Hippocampal formation (tissue), 2 donors: ENCODE measurements around the gene SYNGR2.
"Not testable (repeated sequence)": the region's sequence is repeated elsewhere in the genome, so short reads cannot be mapped to it uniquely, and the experiment has no call there.

ENCODE experiments used
- DNase-seq, 2 donors: peaks; one replicate each; lab custom pipeline; 2025; lab: John Stamatoyannopoulos, UW

SYNGR2 gene

GRCh38 chr17:78171591-78172248 lies 3.3 kb downstream of the SYNGR2 start:
- not testable (repeated sequence) for DNase-seq

DNA sequence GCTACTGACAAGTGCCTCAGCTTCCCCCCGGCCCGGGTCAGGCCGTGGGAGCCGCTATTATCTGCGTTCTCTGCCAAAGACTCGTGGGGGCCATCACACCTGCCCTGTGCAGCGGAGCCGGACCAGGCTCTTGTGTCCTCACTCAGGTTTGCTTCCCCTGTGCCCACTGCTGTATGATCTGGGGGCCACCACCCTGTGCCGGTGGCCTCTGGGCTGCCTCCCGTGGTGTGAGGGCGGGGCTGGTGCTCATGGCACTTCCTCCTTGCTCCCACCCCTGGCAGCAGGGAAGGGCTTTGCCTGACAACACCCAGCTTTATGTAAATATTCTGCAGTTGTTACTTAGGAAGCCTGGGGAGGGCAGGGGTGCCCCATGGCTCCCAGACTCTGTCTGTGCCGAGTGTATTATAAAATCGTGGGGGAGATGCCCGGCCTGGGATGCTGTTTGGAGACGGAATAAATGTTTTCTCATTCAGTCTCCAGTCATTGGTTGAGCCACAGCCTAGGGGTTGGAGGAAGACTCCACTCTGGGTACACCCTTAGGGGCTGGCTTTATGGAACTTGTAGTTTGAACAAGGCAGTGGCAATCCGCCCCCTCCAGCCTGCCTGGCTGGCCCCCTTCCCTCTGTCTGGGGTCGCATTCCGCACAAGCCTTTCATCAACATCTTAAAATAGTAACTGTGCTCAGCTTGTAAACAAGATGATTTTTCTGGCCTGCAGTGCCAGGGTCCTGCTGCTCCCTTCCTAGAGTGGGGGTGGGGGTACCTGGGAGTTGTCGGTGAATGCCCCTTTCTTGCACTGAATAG lies 4.1 kb downstream of the SYNGR2 start:
- no peak for DNase-seq

DNA sequence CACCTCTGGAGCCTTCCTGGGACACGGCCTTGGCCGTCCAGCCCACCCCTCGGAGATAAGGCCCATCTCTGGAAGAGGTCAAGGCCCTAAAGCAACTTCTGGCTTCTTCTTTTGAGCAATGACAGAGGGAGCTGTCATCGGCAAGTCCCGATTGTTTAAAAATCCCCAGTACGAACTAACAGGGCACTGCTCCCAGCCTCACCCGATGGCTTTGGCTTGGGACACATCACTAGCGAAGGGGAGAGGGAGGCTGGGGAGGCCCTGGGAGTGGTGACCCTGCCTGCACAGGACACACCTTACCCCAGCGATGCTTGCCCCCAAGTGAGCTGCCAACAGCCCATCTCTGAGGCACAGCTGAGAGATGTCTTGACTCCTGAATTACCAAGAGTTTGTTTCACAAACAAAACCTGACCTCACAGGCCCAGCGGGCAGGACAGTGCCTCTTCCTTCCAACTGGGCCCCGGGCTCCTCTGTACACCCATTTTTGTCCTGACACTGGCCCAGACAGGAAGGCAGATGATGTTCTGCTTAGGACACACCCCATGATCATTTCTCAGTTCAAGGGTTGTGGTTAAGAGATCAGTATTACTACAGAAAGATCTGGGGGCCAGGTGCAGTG lies 4.8 kb downstream of the SYNGR2 start:
- DNase-seq, result no peak

DNA sequence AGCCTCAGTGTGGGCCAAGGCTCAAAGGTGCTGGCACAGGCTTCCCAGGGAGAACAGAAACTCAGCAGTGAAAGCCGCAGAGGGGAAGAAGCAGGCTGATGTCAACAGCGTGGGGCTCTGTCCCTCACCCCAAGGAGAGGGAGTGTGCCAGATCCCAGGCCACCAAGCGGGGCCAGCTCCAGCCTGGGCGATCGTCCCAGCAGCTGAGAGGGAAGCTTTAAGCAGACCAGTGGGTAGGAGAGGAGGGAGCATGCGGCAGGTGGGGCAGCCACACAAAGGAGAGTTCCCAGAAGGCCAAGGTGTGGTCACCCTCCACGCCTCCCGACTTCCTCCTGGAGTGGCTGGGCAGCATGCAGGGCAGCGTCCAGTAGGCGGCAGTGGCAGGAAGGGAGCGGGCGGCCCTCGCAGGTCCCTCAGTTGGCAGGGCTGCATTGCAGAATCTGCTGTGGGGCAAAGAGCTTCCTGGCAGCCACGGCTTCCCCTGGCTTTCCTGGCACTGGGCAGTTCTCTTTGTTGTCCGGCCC lies 6.0 kb downstream of the SYNGR2 start:
- DNase-seq, result peak; percentile 88 to 90

DNA sequence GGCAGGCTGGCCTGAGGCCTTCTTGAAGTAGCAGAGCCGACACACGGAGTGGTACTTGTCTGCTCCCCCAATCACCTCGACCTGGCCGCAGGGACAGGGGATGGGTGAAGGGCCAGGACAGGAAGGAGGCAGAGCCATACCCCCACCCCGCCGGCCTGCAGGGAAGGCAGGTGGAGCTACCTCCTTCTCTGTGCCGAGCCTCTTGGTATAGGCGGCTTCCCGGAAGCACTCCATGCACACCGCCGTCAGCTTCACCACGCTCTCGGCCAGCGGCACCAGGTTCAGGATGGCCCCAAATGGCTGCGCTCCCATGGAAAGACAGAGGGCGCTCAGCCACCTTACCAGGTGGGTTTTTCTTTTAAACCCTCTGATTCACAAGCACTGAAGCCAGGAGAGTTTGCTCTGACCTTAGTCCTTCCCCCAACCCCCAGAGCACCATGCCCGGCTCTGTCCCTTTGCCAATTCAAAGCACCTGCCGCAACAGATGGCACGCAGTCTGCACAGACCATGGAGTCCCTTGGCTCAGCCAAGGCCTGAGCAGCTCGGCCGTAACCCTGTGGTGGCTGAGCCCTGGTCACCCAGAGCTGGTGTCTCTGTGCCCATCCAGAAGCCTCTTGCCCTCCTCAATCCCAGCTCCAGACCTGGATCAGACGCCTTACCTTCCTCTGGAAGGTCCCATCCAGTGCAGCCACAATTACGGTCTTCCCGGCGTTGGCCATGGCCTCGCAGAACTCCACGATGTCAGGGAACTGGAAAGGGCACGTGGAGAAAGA lies 6.7 kb downstream of the SYNGR2 start:
- DNase-seq, result no peak

GRCh38 chr17:78175643-78175981 lies 7.2 kb downstream of the SYNGR2 start:
- no peak for DNase-seq

GRCh38 chr17:78176548-78177025 lies 8.2 kb downstream of the SYNGR2 start:
- peak; percentile 26 to 62 for DNase-seq

DNA sequence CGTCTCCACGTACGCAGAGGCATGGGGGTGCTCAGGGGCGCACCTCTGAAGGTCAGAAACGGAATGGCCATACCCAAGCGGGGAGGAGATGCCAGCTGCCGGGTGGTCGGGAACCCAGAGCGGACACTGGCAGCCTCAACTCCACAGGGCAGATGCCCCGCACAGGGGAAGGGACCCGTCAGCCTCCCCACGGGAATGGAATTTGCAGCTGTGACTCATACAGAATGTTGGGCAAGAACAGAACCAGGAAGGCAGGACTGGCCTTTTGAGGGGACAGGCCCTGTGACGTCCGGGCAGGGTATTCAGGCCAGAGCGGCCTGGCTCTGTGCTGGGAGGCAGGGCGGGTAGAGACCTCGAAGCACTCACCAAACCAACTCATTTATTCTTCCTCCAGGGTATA lies 11.0 kb downstream of the SYNGR2 start:
- no peak for DNase-seq

DNA sequence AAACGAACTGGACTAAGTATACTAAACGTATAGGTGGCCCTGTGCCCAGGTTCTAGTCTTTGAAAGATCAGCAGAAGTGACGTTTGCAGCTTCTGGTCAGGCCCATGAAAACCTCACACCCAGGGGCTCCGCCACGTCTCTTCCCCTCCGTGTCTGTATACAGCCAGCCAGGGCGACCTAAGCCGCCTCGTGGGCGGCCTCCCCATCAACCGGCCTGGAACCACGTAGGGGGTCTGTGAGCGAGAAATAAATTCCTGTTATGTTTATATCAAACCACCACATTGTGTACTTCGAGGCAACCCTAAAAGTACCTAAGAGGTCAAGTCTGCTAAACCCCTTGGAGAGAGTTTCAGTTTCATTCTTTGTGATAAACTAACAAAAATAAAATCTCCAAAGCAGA lies 11.7 kb downstream of the SYNGR2 start:
- DNase-seq, result no peak

GRCh38 chr17:78180508-78180907 lies 12.1 kb downstream of the SYNGR2 start:
- no peak for DNase-seq

- DNase-seq, result no peak
These were observed 14.1 kb downstream of the SYNGR2 start for GRCh38 chr17:78182504-78182903.

GRCh38 chr17:78183916-78184315 lies 15.5 kb downstream of the SYNGR2 start:
- no peak for DNase-seq

GRCh38 chr17:78184351-78184750 lies 16.0 kb downstream of the SYNGR2 start:
- no peak for DNase-seq

- DNase-seq, result no peak
These were observed 16.5 kb downstream of the SYNGR2 start for GRCh38 chr17:78184868-78185267.

DNA sequence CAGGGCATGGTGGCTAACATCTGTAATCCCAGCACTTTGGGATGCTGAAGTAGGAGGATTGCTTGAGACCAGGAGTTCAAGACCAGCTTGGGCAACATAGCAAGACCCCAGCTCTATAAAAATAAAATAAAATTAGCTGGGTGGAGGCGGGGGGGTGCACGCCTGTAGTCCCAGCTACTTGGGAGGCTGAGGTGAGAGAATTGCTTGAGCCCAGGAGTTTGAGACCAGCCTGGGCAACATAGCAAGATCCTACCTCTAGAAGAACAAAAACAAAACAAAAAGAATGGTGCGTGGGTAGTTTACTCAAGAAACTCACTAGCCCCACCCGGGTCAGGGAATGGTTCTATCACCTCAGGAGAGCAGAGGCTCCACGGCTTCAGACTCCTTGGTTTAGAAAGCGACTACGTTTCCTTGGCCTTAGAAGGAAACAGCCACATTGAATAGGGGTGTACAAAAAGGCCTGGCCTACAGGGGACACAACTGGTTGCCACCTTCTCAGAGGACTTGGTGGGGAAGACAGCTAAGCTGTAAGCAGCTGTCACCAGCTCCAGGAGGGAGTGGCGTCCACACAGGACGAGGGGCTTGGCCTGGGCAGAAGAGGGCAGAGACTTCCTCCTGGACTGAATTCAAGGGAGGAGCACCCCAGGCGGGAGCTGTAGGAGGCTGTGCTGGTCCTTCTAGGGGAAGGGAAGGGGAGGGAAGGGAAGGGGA lies 17.8 kb downstream of the SYNGR2 start:
- DNase-seq, result no peak

DNA sequence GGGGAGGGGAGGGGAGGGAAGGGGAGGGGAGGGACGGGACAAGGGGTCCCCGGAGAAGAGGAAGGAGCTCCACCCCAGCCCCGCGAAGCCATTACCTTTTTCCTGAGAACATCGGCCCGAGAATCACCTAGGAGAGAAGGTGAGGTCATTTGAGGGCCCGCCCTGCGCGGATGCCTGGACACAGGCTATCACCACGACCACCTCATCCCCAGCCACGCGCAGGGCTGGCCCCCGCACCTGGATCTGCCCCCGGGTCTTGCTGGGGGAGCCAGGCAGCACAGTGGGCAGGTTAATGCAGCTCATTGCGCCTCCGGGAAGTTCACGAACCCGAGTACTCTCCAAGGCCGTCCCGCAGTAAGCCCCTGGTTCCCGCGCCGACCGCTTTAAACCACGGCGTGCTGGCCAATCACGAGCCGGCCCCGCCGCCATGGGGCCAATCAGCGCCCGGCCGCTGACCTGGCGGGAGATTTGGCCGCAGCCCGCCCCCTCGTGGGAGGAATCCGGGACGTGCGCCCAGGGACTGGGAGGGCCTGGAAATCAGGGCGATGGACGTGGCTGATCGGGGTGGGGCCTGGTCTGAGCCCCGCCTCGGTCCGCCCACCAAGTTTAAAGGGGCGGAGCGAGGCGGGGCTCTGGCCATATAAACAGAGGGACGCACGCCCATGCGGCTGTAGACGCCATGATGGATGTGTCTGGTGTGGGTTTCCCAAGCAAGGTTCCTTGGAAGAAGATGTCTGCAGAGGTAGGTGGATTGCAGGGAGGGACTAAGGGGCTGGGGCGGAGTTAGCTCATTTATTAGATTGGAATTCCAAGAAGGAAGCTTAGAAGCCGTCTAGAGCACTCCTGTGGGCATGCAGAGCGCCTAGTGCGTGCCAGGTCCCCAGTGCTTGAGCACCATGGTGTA lies 18.6 kb downstream of the SYNGR2 start, which contains the start of the genes AFMID and TK1:
TSS of gene AFMID (plus strand) at position 671 of the 904 bp plus-strand sequence. CDS start at position 680, 9 bp downstream.
TSS of gene TK1 (minus strand) at position 361 of the 904 bp plus-strand sequence. CDS start at position 303, 58 bp downstream.
- DNase-seq, result peak; percentile 94 to 95

DNA sequence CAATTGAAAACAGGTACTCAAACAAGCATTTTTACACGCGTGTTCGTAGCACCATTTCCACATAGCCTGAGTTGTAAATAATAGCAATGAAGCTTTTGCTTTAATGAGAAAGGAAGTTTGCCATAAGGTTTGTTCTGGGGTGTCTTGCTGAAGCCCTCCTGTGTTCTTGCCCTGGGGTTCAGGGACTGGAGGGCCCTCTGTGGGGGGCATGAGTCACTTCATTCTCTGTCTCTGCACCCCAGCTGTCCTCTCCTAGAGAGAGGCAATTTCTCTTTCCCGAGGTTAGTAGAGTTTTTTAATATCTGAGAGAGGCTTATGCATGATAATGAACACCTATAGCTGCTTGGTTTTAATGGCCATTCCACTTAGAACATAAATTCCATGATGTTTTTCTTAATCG lies 28.3 kb downstream of the SYNGR2 start:
- no peak for DNase-seq

GRCh38 chr17:78197147-78197832 lies 28.9 kb downstream of the SYNGR2 start:
- peak; percentile 19 to 32 for DNase-seq

DNA sequence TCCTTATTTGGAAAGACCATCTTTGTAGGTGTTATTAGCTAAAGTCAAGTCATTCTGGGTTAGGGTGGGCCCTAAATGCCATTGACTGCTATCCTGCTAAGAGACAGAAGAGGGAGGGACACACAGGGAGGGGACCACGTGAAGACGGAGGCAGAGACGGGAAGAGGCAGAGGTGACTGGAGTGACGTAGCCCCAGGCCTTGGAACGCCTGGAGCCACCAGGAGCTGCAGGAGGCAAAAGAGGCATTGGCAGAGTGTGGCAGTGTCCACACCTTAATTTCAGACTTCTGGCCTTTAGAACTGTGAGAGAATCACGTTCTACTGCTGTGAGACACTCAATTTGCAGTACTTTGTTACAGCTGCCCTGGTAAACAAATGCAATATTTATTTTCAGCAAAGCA lies 32.1 kb downstream of the SYNGR2 start:
- DNase-seq, result no peak
